SK-N-SH (cell line): Measurements from ENCODE around the gene NDUFS3.

Source experiments
- CTCF ChIP-seq: fragments of 200-600 bp; sonication (generic); IDR thresholded peaks from 2 replicates; pipeline ENCODE4 v1.6.1; 2017; ENCODE audit warnings: antibody characterized with exemption, mild to moderate bottlenecking, moderate library complexity
- REST ChIP-seq: IDR thresholded peaks from 2 replicates; pipeline ENCODE4 v1.6.1; 2012; ENCODE audit warnings: mild to moderate bottlenecking, low read depth, low read length, moderate library complexity
- SIN3A ChIP-seq: IDR thresholded peaks from 2 replicates; pipeline ENCODE4 v1.6.1; 2012; ENCODE audit warnings: low read depth, mild to moderate bottlenecking, low read length, moderate library complexity, borderline replicate concordance
- TAF1 ChIP-seq: IDR thresholded peaks from 2 replicates; pipeline ENCODE4 v1.6.1; 2012; ENCODE audit warnings: low read depth, mild to moderate bottlenecking, low read length, moderate library complexity, borderline replicate concordance

GRCh38 chr11:47592970-47593369, 14.1 kb downstream of the NDUFS3 start:
- TF ChIP-seq SIN3A: no peak
- TF ChIP-seq REST: no peak
- TF ChIP-seq CTCF: no peak
- no peak for TF ChIP-seq TAF1
